Neural cell (in vitro differentiated cells): ENCODE measurements around the gene TYROBP.

Source experiments
- CTCF ChIP-seq: fragments of 450-650 bp; IDR thresholded peaks from 2 replicates; pipeline ENCODE4 v1.5.1; 2014; ENCODE audit warnings: antibody characterized with exemption, mild to moderate bottlenecking, moderate library complexity; ENCODE audit not compliant: poor library complexity, severe bottlenecking
- EP300 ChIP-seq: fragments of 450-650 bp; conservative IDR thresholded peaks from 2 replicates; pipeline ENCODE4 v1.6.1; 2014; ENCODE audit warnings: antibody characterized with exemption, mild to moderate bottlenecking, moderate library complexity; ENCODE audit not compliant: poor library complexity, severe bottlenecking
- EZH2 ChIP-seq: fragments of 200-600, 300-800 bp; shearing (Covaris generic), sonication (generic); IDR thresholded peaks from 2 replicates; pipeline ENCODE4 v1.6.1; 2014; ENCODE audit warnings: antibody characterized with exemption, low read length, borderline replicate concordance, mild to moderate bottlenecking; ENCODE audit not compliant: insufficient read depth, poor library complexity, severe bottlenecking
- MXI1 ChIP-seq: fragments of 450-650 bp; conservative IDR thresholded peaks from 2 replicates; pipeline ENCODE4 v1.6.1; 2014; ENCODE audit warnings: antibody characterized with exemption, mild to moderate bottlenecking; ENCODE audit not compliant: poor library complexity, severe bottlenecking
- POLR2AphosphoS5 ChIP-seq: IDR thresholded peaks from 2 replicates; pipeline ENCODE4 v1.6.1; 2012
- RAD21 ChIP-seq: fragments of 450-650 bp; conservative IDR thresholded peaks from 2 replicates; pipeline ENCODE4 v1.6.1; 2014; ENCODE audit warnings: antibody characterized with exemption, mild to moderate bottlenecking, moderate library complexity
- REST ChIP-seq: IDR thresholded peaks from 2 replicates; pipeline ENCODE4 v1.6.1; 2012; ENCODE audit warnings: borderline replicate concordance
- SMC3 ChIP-seq: fragments of 450-650 bp; conservative IDR thresholded peaks from 2 replicates; pipeline ENCODE4 v1.6.1; 2014; ENCODE audit warnings: antibody characterized with exemption, mild to moderate bottlenecking, moderate library complexity; ENCODE audit not compliant: poor library complexity
- TAF1 ChIP-seq: IDR thresholded peaks from 2 replicates; pipeline ENCODE4 v1.6.1; 2012; ENCODE audit warnings: low read depth

GRCh38 chr19:35919306-35919705 is 11.2 kb upstream of the TYROBP start:
- no peak for TF ChIP-seq CTCF
- no peak for TF ChIP-seq EP300
- TF ChIP-seq REST, result no peak
- no peak for TF ChIP-seq EZH2
- TF ChIP-seq SMC3, result no peak
- TF ChIP-seq MXI1, result no peak
- TF ChIP-seq RAD21, result no peak
- no peak for TF ChIP-seq POLR2AphosphoS5
- TF ChIP-seq TAF1, result no peak
